Ishikawa (cell line): Measurements from ENCODE around the gene AMZ1.

Source experiments
- CEBPB ChIP-seq: IDR thresholded peaks from 2 replicates; pipeline ENCODE4 v1.6.1; 2012
- CREB1 ChIP-seq: IDR thresholded peaks from 2 replicates; pipeline ENCODE4 v1.6.1; 2012; ENCODE audit warnings: low read depth
- EGR1 ChIP-seq: IDR thresholded peaks from 2 replicates; pipeline ENCODE4 v1.6.1; 2012
- EP300 ChIP-seq: IDR thresholded peaks from 2 replicates; pipeline ENCODE4 v1.6.1; 2012; ENCODE audit warnings: borderline replicate concordance
- FOXM1 ChIP-seq: IDR thresholded peaks from 2 replicates; pipeline ENCODE4 v1.6.1; 2012; ENCODE audit warnings: low read depth, borderline replicate concordance
- MAX ChIP-seq: IDR thresholded peaks from 2 replicates; pipeline ENCODE4 v1.6.1; 2012
- NFIC ChIP-seq: IDR thresholded peaks from 2 replicates; pipeline ENCODE4 v1.6.1; 2012
- RAD21 ChIP-seq: IDR thresholded peaks from 2 replicates; pipeline ENCODE4 v1.6.1; 2012; ENCODE audit warnings: low read depth
- TAF1 ChIP-seq: IDR thresholded peaks from 2 replicates; pipeline ENCODE4 v1.6.1; 2012; ENCODE audit warnings: low read depth, mild to moderate bottlenecking
- TCF12 ChIP-seq: IDR thresholded peaks from 2 replicates; pipeline ENCODE4 v1.6.1; 2012; ENCODE audit warnings: low read depth
- TEAD4 ChIP-seq: IDR thresholded peaks from 2 replicates; pipeline ENCODE4 v1.6.1; 2012
- USF1 ChIP-seq: IDR thresholded peaks from 2 replicates; pipeline ENCODE4 v1.6.1; 2012
- YY1 ChIP-seq: IDR thresholded peaks from 2 replicates; pipeline ENCODE4 v1.6.1; 2012; ENCODE audit warnings: low read depth
- ZBTB7A ChIP-seq: IDR thresholded peaks from 2 replicates; pipeline ENCODE4 v1.6.1; 2012; ENCODE audit warnings: low read depth
- TF ChIP-seq, protein P1 (sequence below): IDR thresholded peaks from 2 replicates; pipeline ENCODE4 v1.6.1; 2012; ENCODE audit warnings: low read depth, mild to moderate bottlenecking

AMZ1 gene

DNA sequence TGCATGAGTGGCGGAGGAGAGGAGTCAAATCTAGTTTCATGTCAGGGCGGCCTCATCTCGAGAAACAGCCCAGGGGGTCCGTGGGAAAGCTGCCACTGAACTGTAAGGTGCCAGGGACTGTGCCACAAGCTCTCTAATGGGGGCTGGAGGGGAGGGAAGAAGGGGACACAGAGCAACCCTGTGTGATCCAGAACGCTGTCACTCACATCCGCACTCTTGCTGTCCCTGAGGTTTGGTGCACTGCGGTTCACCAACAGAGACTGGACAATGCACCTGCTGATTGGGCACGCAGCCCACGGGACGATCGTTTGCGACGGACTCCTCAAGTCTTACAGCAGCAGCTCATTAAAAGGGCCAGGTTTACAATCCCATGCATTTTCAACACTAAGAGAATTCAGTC, 47.7 kb downstream of the AMZ1 start:
- no peak for TF ChIP-seq MAX
- TF ChIP-seq CREB1 = no peak
- no peak for TF ChIP-seq EP300
- TF ChIP-seq USF1 = no peak
- no peak for TF ChIP-seq FOXM1
- TF ChIP-seq YY1 = no peak
- TF ChIP-seq, protein P1, sequence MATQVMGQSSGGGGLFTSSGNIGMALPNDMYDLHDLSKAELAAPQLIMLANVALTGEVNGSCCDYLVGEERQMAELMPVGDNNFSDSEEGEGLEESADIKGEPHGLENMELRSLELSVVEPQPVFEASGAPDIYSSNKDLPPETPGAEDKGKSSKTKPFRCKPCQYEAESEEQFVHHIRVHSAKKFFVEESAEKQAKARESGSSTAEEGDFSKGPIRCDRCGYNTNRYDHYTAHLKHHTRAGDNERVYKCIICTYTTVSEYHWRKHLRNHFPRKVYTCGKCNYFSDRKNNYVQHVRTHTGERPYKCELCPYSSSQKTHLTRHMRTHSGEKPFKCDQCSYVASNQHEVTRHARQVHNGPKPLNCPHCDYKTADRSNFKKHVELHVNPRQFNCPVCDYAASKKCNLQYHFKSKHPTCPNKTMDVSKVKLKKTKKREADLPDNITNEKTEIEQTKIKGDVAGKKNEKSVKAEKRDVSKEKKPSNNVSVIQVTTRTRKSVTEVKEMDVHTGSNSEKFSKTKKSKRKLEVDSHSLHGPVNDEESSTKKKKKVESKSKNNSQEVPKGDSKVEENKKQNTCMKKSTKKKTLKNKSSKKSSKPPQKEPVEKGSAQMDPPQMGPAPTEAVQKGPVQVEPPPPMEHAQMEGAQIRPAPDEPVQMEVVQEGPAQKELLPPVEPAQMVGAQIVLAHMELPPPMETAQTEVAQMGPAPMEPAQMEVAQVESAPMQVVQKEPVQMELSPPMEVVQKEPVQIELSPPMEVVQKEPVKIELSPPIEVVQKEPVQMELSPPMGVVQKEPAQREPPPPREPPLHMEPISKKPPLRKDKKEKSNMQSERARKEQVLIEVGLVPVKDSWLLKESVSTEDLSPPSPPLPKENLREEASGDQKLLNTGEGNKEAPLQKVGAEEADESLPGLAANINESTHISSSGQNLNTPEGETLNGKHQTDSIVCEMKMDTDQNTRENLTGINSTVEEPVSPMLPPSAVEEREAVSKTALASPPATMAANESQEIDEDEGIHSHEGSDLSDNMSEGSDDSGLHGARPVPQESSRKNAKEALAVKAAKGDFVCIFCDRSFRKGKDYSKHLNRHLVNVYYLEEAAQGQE = no peak
- TF ChIP-seq RAD21 = no peak
- TF ChIP-seq NFIC = no peak
- no peak for TF ChIP-seq TCF12
- no peak for TF ChIP-seq CEBPB
- TF ChIP-seq TAF1 = no peak
- TF ChIP-seq ZBTB7A = no peak
- TF ChIP-seq EGR1 = no peak

- TF ChIP-seq TEAD4 (no peak), RAD21 (no peak), YY1 (no peak), EGR1 (no peak), FOXM1 (no peak)
These were observed 48.5 kb downstream of the AMZ1 start for GRCh38 chr7:2736411-2736914.

DNA sequence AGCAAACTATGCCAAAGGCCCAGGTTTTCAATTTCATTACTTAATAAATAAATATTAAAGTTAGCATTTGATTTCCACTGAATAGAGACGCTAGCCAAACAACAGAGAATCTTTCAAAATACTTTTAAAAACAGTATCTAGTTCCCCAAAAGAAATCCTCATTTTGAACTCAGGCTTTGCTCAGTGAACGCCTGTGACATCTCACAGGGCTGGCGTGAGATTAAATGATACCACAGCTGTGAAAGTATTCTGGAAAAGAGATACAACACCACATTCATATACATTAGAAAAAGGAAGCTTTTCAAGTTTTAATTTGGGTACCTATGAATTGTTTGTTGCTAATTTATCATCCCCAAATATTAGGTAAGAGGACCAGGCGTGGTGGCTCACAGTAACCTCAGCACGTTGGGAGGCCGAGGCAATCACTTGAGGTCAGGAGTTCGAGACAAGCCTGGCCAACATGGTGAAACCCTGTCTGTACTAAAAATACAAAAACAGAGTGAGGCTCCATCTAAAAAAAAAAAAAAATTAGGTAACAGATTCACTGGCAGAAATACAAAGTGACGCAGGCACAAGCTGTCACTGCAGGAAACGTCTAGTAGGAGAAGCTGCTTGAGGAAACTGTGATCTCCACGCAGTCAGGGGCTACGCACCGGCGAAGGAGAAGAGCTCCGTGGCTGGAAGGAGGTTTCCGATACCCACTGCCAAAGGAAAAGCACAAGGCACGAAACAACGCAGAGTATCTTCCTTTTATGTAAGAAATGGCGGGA, 50.0 kb downstream of the AMZ1 start:
- TF ChIP-seq CREB1 (no peak), CEBPB (no peak), TEAD4 (no peak), MAX (no peak), EGR1 (no peak), ZBTB7A (no peak), FOXM1 (no peak), NFIC (no peak), YY1 (no peak), RAD21 (no peak), TAF1 (no peak)
- TF ChIP-seq, protein P1 = no peak

GRCh38 chr7:2738766-2739549, 51.0 kb downstream of the AMZ1 start:
- TF ChIP-seq NFIC (no peak), USF1 (no peak), EP300 (no peak), CEBPB (no peak), CREB1 (no peak), RAD21 (no peak), TCF12 (no peak), TEAD4 (no peak), TAF1 (no peak), ZBTB7A (no peak), FOXM1 (no peak), MAX (no peak), EGR1 (no peak), YY1 (no peak)
- TF ChIP-seq, protein P1 = no peak
